ACC112 (cell line): ENCODE data around the gene DNAJB8.

Experiments
- H2AFZ ChIP-seq: fragments of 200-600 bp; sonication (generic); one replicate; pipeline ENCODE4 v1.6.0; 2017; ENCODE audit warnings: antibody characterized with exemption, low read length; ENCODE audit not compliant: unreplicated experiment
- H3K27ac ChIP-seq: fragments of 200-600 bp; sonication (generic); 2 replicates; pipeline ENCODE4 v1.5.1; 2014; ENCODE audit warnings: low read depth, mild to moderate bottlenecking, antibody characterized with exemption, low read length, moderate library complexity
- H3K27me3 ChIP-seq: fragments of 200-600 bp; sonication (generic); 2 replicates; pipeline ENCODE4 v1.6.1; 2014; ENCODE audit warnings: mild to moderate bottlenecking, antibody characterized with exemption, low read length, moderate library complexity, mixed read lengths; ENCODE audit not compliant: insufficient read depth
- H3K36me3 ChIP-seq: fragments of 200-600 bp; sonication (generic); 2 replicates; pipeline ENCODE4 v1.6.1; 2016; ENCODE audit warnings: mild to moderate bottlenecking, antibody characterized with exemption, low read length, moderate library complexity, mixed read lengths; ENCODE audit not compliant: insufficient read depth
- H3K4me1 ChIP-seq: fragments of 200-600 bp; sonication (generic); one replicate; pipeline ENCODE4 v1.6.1; 2016; ENCODE audit warnings: low read length, mixed read lengths; ENCODE audit not compliant: insufficient read depth, unreplicated experiment, control insufficient read depth
- H3K4me3 ChIP-seq: fragments of 200-600 bp; sonication (generic); 2 replicates; pipeline ENCODE4 v1.5.1; 2014; ENCODE audit warnings: mild to moderate bottlenecking, low read depth, low read length
- H3K79me2 ChIP-seq: fragments of 200-600 bp; sonication (generic); one replicate; pipeline ENCODE4 v1.6.0; 2016; ENCODE audit warnings: low read length; ENCODE audit not compliant: control insufficient read depth, unreplicated experiment, insufficient read depth

The DNAJB8 gene

DNA sequence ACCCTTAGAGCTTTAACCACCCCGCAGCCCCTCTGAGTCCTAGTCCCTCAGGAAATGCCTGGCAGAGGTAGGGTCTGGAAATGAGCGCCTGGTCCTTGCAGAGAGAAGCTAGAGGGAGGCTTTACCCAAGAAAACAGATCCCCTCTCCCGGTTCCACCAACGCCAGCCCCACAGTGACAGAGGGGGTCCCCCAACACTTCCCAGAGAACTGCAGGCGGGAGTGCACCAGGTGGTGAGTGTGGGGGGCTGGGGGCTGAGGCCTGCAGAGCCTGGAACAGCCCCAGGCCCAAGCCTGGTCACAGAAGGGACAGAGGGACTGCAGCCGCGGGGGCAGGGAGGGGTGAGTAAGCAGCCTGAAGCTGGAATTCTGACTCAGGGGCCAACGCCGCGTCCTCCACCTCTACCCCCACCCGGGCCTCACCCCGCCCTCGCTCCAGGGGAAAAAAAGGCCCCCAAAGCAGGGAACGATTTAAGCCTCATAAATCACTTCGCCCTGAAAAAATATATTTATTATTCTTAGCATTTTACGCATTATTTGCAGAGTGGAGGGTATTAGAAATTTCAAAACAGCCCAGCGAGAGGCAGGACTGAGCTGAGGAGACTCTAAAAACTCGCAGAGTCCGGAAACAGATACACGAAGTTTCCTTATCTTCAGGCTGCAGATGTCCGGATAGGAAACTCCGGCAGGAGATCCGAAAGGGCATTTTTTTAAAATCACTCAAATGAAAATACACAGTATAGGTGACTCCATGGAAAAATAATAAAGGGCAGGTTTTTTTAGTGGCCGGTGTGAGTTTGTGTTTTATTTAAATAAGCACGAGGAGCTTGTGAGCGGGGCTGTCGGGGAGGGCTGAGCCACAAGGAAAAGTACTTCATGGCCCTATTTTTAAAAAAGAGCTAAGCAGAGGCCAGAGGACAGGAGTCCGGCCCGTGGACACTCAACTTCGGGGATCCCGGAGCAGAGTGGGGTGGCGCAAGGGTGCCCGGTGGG is 16.3 kb upstream of the DNAJB8 start:
- H3K27ac ChIP-seq = peak overlapping the region; percentile 17; the same call in 1 of the 2 replicates
- no peaks in the 10 kb centered on the region for H3K36me3 ChIP-seq
- peak overlapping the region; percentile 32; the same call in 1 of the 2 replicates for H3K4me3 ChIP-seq
- H3K79me2 ChIP-seq = no peaks in the 10 kb centered on the region
- H2AFZ ChIP-seq = peak overlapping the region; percentile 31
- H3K4me1 ChIP-seq = peaks cover 19% of the 10 kb centered on the region
- peaks cover 11% of the 10 kb centered on the region; the same call in 1 of the 2 replicates for H3K27me3 ChIP-seq

DNA sequence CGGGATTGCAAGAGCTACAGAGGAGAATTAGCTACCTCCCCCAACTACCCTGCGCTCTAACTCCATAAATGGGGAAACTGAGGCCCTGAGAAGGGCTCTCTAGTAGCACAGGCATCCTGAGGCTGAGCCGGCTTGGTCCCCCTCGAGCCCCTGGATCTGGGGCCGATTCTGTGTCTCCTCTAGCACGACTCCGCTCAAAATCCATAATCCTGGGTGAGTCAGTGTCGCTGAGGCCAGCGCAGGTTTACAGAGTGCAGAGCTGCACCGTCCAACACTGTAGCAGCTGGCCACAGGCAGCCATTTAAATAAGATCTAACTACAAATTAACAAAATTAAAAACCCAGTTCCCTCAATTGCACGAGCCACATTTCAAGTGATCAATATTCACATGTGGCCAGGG is 15.5 kb upstream of the DNAJB8 start:
- peaks cover 19% of the 10 kb centered on the region for H3K4me1 ChIP-seq
- no peak overlapping the region for H2AFZ ChIP-seq
- peaks cover 11% of the 10 kb centered on the region; the same call in 1 of the 2 replicates for H3K27me3 ChIP-seq
- H3K4me3 ChIP-seq = no peak overlapping the region
- no peak overlapping the region for H3K27ac ChIP-seq
- H3K79me2 ChIP-seq = no peaks in the 10 kb centered on the region
- H3K36me3 ChIP-seq = no peaks in the 10 kb centered on the region

DNA sequence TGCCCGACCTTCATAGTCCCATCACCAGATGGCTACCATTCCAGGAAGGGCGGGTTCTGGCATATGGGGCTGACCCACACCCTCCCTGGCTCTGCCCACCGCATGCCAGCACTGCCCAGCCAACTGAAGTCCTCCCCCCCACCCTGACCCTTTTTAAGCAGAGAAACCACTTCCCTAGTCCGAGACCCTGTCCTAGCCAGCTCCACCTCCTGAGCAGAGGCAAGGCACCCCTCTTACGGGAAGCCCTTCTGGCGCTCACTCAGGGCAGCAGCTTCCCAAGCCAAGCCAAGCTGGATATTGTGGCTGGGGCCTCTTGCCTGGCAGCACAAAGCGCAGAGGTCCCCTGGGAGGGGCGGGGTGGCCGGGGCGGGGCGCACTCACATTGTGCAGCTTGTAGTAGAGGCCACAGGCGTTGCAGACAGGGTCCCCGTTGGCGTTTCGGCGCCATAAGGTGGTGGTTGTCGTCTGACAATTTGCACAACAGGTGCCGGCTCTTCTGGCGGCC is 14.8 kb upstream of the DNAJB8 start:
- Histone ChIP-seq H3K27me3 (peaks cover 4% of the 10 kb centered on the region; the same call in 1 of the 2 replicates), H3K36me3 (no peaks in the 10 kb centered on the region), H2AFZ (no peak overlapping the region), H3K4me1 (peaks cover 19% of the 10 kb centered on the region), H3K27ac (no peak overlapping the region), H3K4me3 (no peak overlapping the region), H3K79me2 (no peaks in the 10 kb centered on the region)

DNA sequence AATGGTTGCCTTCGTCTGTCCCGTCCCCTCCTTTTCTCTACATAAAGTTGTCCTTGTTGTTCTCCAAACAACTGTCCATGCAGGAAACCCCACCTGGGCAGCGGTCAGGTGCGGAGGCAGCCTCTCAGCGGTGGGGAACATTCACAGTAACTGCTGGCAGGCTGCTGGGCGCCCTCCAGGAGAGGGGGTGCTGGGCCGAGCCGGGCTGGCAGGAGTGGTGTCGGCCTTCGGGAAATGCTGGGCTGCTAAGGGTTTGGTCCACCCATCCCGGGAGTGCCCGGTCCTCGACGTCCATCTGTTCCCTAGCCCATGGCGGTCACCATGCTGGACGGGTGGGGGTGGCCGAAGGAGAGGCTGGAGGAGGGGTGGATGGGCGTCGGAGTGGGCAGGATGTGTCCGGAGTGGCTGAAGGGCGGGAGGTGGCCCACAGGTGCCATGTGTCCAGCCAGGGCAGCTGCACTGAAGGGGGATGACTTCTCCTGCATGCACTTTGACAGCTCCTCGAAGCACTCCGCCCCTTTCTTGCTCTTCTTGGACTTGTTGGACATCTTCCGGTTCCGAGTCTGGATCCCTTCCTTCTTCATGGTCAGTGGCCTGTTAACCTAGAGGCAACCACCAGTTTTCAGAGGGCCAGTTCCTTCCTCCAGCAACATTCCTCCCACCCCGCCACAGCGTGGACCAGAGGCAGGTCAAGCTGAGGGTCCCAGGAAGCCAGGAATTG is 14.2 kb upstream of the DNAJB8 start:
- no peak overlapping the region for H2AFZ ChIP-seq
- no peak overlapping the region for H3K4me3 ChIP-seq
- peaks cover 19% of the 10 kb centered on the region for H3K4me1 ChIP-seq
- H3K27me3 ChIP-seq = no peaks in the 10 kb centered on the region; the same call in 1 of the 2 replicates
- H3K36me3 ChIP-seq = no peaks in the 10 kb centered on the region
- H3K79me2 ChIP-seq = no peaks in the 10 kb centered on the region
- H3K27ac ChIP-seq = no peak overlapping the region

DNA sequence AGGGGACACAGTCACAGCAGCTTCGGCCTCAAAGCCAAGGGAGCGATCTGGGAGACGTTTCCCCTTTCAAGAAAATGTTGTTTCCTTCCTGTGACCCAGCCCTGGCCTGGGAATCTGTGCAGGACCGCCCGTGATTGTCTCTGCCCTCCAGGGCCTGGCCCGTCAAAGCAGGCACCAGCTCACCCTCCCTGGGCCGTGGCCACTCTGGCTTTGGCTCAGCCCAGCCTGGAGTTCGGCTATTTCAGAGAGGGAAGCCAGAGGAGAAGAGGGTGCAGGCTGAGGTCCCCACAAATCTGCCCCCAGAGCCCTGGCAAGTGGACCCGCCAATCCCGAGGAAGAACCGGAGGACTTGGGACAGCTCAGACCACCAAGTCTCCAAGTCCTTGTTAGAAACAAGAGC is 13.6 kb upstream of the DNAJB8 start:
- Histone ChIP-seq H3K27me3 (no peaks in the 10 kb centered on the region; the same call in 1 of the 2 replicates), H3K27ac (no peak overlapping the region), H3K79me2 (no peaks in the 10 kb centered on the region), H3K4me1 (peaks cover 19% of the 10 kb centered on the region), H2AFZ (no peak overlapping the region), H3K4me3 (no peak overlapping the region), H3K36me3 (no peaks in the 10 kb centered on the region)

DNA sequence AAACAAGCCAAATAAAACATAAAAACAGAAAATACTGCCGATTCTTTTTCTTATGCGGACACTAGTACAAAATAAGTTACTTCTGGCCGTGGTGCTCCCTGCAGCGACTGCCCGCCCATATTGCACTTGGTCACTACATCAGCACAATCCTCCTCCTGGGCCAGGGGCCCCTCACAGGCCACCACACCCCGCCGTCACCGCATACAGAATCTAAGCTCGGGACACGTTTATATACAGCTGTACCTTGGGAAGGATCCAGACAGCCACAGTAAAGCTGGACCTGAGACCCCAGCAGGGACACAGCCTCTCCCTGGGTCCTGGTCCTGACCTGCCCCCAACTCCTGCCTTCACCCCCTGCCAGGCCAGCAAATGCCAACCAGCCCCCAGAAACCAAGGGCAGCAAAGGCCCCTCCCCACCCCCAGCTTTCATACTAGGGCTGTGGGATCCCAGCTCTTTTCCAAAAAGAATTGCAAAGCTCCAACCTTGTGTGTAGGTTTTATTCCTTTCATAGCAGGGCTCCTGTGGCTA is 12.9 kb upstream of the DNAJB8 start:
- H3K79me2 ChIP-seq = no peaks in the 10 kb centered on the region
- peaks cover 2% of the 10 kb centered on the region; the same call in 1 of the 2 replicates for H3K27me3 ChIP-seq
- no peak overlapping the region for H2AFZ ChIP-seq
- H3K4me1 ChIP-seq = peaks cover 19% of the 10 kb centered on the region
- no peak overlapping the region for H3K4me3 ChIP-seq
- H3K27ac ChIP-seq = no peak overlapping the region
- H3K36me3 ChIP-seq = no peaks in the 10 kb centered on the region

DNA sequence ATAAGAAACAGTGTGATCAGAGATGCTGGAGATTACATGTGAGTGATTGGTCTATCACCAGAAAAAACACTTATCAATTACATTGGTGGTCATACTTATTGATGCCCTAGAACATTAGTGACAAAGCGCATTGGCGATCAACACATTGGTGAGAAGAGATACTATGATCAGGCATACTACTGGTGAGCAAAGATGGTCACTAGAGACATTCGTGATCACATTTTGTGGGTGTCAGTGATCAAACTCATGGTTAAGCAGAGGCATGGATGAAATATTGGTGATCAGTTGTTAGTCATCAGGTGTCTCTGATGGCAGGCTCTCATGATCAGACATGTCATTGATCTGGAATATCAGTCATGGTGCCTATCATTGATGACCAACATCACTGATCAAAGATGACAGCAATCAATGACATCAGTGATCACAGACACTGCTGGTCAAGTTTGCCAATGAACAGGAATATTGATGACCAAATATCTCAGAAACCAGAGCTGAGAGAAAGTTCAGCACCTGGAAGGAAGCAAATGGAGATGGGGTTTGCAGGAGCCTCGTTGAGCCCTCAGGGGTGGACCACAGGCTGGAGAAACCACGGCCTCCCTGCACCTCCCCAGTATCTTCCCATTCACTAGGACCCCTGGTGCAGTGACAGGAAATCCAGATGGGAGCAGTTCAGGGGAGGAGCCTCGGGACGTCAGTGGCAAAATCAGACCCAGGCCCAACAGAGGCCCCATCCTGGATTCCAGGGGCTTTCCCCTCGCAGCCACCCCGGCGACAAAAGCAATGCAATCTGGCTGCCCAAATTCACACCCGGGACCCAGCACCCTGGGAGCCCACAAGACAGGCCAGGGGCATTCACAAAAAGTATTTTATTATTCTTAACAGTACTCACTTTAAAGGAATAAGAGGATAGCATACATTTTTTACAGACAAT is 12.2 kb upstream of the DNAJB8 start:
- Histone ChIP-seq H3K27me3 (peaks cover 9% of the 10 kb centered on the region), H3K4me3 (no peak overlapping the region), H3K4me1 (peaks cover 16% of the 10 kb centered on the region), H2AFZ (no peak overlapping the region), H3K79me2 (no peaks in the 10 kb centered on the region), H3K27ac (no peak overlapping the region), H3K36me3 (no peaks in the 10 kb centered on the region)

DNA sequence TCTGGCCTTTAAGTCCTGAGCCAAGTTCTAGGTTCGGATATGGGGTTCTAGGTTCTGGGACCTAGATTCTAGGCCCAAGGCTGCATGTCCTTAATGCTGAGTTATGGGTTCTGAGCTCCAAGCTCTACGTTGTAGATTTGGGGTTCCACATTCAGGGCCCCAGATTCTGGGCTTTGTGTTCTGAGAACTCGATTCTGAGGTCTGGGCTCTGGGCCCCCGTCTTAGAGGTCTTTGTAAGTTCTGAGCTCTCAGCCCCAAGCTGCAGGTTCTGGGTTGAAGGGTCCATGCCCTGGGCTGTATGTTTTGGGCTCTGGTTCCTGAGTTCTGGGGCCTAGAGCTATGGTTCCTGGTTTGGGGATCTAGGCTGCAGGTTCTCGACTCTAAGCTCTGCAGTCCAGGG is 10.0 kb upstream of the DNAJB8 start:
- H3K4me3 ChIP-seq = no peak overlapping the region
- H2AFZ ChIP-seq = no peak overlapping the region
- H3K4me1 ChIP-seq = no peaks in the 10 kb centered on the region
- no peaks in the 10 kb centered on the region for H3K79me2 ChIP-seq
- H3K27me3 ChIP-seq = peaks cover 31% of the 10 kb centered on the region
- no peak overlapping the region for H3K27ac ChIP-seq
- no peaks in the 10 kb centered on the region for H3K36me3 ChIP-seq

DNA sequence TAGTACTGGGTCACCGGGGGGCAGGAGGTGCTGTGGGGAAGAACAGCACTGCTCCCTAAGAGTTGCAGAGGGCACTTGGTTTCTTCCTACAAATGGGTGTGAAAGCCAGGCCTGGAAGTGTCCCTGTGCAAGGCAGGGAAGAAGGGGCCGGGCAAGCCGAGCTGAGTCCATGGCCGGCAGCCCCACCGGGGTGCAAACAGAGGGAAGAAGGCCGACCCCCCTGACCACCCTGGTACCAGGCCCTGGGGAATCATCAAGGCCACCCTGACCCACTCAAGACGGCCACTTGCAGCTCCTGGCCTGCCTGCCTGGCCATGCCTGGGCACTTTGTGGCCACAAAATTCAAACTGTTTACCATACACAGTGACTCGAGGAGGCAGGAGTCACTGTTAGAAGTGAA is 8.7 kb upstream of the DNAJB8 start:
- no peak overlapping the region for H2AFZ ChIP-seq
- no peak overlapping the region for H3K27ac ChIP-seq
- H3K4me1 ChIP-seq = no peaks in the 10 kb centered on the region
- no peaks in the 10 kb centered on the region for H3K36me3 ChIP-seq
- no peaks in the 10 kb centered on the region for H3K79me2 ChIP-seq
- H3K27me3 ChIP-seq = peaks cover 43% of the 10 kb centered on the region
- no peak overlapping the region for H3K4me3 ChIP-seq
